ENCODE data around the gene ZDHHC4. TPM values are rescaled to one million over a fixed set of nuclear protein-coding genes. Genes with fewer than 3 reads are reported as not detected.

ZDHHC4 gene
- total RNA-seq, 2 experiments from 2014 or later = 32.1 to 32.9 TPM

- Mint-ChIP-seq H3K27ac (no peak overlapping the region), H3K4me3 (no peak overlapping the region), H3K4me1 (ENCODE audit: low read depth) (peaks cover 11% of the 10 kb centered on the region), H3K36me3 (ENCODE audit: low read depth) (no peaks in the 10 kb centered on the region), H3K9me3 (no peaks in the 10 kb centered on the region), H3K27me3 (peaks cover 11% of the 10 kb centered on the region)
- intact Hi-C loops (cut with DNase I, micrococcal nuclease) = loop anchor here in 1 of 2 experiments (5.0 kb wide), 1 partner anchor 43 kb away; the partner anchor contains the start of gene ZDHHC4
- no peak for DNase-seq
- CTCF ChIA-PET = no interaction called here
- POLR2A ChIA-PET = no interaction called here
- Histone ChIP-seq H3K36me3 (ENCODE audit: insufficient read depth, low read length) (no peaks in the 10 kb centered on the region), H3K9me3 (ENCODE audit: control insufficient read depth in 1 of 2, insufficient read depth in 1 of 2, low read length in 2 of 2) (peaks cover 0 to 7% of the 10 kb centered on the region in 2 experiments), H3K4me3 (ENCODE audit: low read length) (no peak overlapping the region), H3K27ac (ENCODE audit: low read depth in 1 of 2, low read length in 2 of 2) (no peak overlapping the region), H3K4me1 (ENCODE audit: insufficient read depth, low read length) (peaks cover 24% of the 10 kb centered on the region), H3K27me3 (ENCODE audit: control insufficient read depth in 1 of 2, insufficient read depth in 2 of 2, low read length in 2 of 2) (peaks cover 12 to 20% of the 10 kb centered on the region in 2 experiments)
- TF ChIP-seq CTCF (IDR thresholded peaks at IDR 0.05) = no peak
- ATAC-seq (ENCODE audit: poor library complexity) = no peak
Observed at GRCh38 chr7:6533893-6534495, 43.3 kb upstream of the ZDHHC4 start.

- Mint-ChIP-seq H3K36me3 (ENCODE audit: low read depth) (no peaks in the 10 kb centered on the region), H3K4me3 (no peak overlapping the region), H3K27me3 (peaks cover 8% of the 10 kb centered on the region), H3K4me1 (ENCODE audit: low read depth) (peaks cover 6% of the 10 kb centered on the region), H3K9me3 (no peaks in the 10 kb centered on the region), H3K27ac (no peak overlapping the region)
- Histone ChIP-seq H3K9me3 (ENCODE audit: control insufficient read depth in 1 of 2, insufficient read depth in 1 of 2, low read length in 2 of 2) (peaks cover 0 to 7% of the 10 kb centered on the region in 2 experiments), H3K4me3 (ENCODE audit: low read length) (no peak overlapping the region), H3K27ac (ENCODE audit: low read depth in 1 of 2, low read length in 2 of 2) (no peak overlapping the region), H3K27me3 (ENCODE audit: control insufficient read depth in 1 of 2, insufficient read depth in 2 of 2, low read length in 2 of 2) (peaks cover 7 to 10% of the 10 kb centered on the region in 2 experiments), H3K4me1 (ENCODE audit: insufficient read depth, low read length) (peaks cover 9% of the 10 kb centered on the region), H3K36me3 (ENCODE audit: insufficient read depth, low read length) (no peaks in the 10 kb centered on the region)
- ChIA-PET POLR2A (no interaction called here), CTCF (interaction anchor here (1.0 kb wide), 1 partner anchor 321 kb away, joined by 3 read pairs; no protein-coding TSS in a partner anchor)
- ATAC-seq (ENCODE audit: poor library complexity) (peak; percentile 21), DNase-seq (peak in 1 of 14 experiments; percentile 8)
- intact Hi-C loops (cut with DNase I, micrococcal nuclease) = no loop called here
- no peak for TF ChIP-seq CTCF (IDR thresholded peaks at IDR 0.05)
Observed at GRCh38 chr7:6536262-6537260, 40.7 kb upstream of the ZDHHC4 start.

- Mint-ChIP-seq H3K36me3 (ENCODE audit: low read depth) (no peaks in the 10 kb centered on the region), H3K9me3 (no peaks in the 10 kb centered on the region), H3K27me3 (peaks cover 8% of the 10 kb centered on the region), H3K27ac (no peak overlapping the region), H3K4me3 (no peak overlapping the region), H3K4me1 (ENCODE audit: low read depth) (peaks cover 17% of the 10 kb centered on the region)
- H3K9me3 ChIP-seq (ENCODE audit: control insufficient read depth in 1 of 2, insufficient read depth in 1 of 2, low read length in 2 of 2) = no peaks in the 10 kb centered on the region
- TF ChIP-seq CTCF (IDR thresholded peaks at IDR 0.05) = no peak
- ATAC-seq (ENCODE audit: poor library complexity) (no peak), DNase-seq (no peak)
- CTCF ChIA-PET = no interaction called here
- no peaks in the 10 kb centered on the region for H3K36me3 ChIP-seq (ENCODE audit: insufficient read depth, low read length)
- H3K4me1 ChIP-seq (ENCODE audit: insufficient read depth, low read length) = peaks cover 9% of the 10 kb centered on the region
- H3K4me3 ChIP-seq (ENCODE audit: low read length) = no peak overlapping the region
- POLR2A ChIA-PET = interaction anchor here (0.6 kb wide), 1 partner anchor 13 kb away, joined by 5 read pairs; no protein-coding TSS in a partner anchor
- intact Hi-C loops (cut with DNase I, micrococcal nuclease) = no loop called here
- peaks cover 0 to 4% of the 10 kb centered on the region in 2 experiments for H3K27me3 ChIP-seq (ENCODE audit: control insufficient read depth in 1 of 2, insufficient read depth in 2 of 2, low read length in 2 of 2)
- no peak overlapping the region for H3K27ac ChIP-seq (ENCODE audit: low read depth in 1 of 2, low read length in 2 of 2)
Observed at GRCh38 chr7:6542368-6542767, 34.9 kb upstream of the ZDHHC4 start.

Measured in CD4-positive, alpha-beta T cell (primary cell).